ENCODE data around the gene UGGT1.

UGGT1 gene

DNA sequence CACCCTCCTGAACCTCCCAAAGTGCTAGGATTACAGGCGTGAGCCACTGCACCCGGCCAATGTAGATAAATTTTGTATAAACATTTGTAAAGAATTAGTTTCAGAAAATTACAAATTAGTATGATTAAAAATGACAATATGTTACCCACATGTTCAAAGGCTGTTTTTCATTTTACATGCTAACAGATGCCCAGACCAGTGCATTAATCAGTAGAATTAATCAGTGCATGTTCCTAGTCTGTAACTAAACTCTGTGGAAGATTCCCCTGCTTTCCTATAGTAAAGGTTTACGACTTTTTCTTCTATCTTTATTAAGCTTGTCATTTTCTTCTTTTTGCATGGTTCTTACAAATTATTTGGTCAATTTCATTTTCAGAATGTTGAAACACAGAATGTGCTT lies 65.8 kb downstream of the UGGT1 start:
- TF ChIP-seq, protein P1, sequence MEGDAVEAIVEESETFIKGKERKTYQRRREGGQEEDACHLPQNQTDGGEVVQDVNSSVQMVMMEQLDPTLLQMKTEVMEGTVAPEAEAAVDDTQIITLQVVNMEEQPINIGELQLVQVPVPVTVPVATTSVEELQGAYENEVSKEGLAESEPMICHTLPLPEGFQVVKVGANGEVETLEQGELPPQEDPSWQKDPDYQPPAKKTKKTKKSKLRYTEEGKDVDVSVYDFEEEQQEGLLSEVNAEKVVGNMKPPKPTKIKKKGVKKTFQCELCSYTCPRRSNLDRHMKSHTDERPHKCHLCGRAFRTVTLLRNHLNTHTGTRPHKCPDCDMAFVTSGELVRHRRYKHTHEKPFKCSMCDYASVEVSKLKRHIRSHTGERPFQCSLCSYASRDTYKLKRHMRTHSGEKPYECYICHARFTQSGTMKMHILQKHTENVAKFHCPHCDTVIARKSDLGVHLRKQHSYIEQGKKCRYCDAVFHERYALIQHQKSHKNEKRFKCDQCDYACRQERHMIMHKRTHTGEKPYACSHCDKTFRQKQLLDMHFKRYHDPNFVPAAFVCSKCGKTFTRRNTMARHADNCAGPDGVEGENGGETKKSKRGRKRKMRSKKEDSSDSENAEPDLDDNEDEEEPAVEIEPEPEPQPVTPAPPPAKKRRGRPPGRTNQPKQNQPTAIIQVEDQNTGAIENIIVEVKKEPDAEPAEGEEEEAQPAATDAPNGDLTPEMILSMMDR (IDR thresholded peaks at IDR 0.05; ENCODE audit: extremely low read depth, insufficient read depth, missing control alignments) = no peak
- DNase-seq (ENCODE audit: low spot score) = no peak
- in situ Hi-C loops (cut with MboI; ENCODE audit: low pct_unique_long_range_greater_than_20kb, low sequenced_read_pairs, unreplicated experiment) = no loop called here

DNA sequence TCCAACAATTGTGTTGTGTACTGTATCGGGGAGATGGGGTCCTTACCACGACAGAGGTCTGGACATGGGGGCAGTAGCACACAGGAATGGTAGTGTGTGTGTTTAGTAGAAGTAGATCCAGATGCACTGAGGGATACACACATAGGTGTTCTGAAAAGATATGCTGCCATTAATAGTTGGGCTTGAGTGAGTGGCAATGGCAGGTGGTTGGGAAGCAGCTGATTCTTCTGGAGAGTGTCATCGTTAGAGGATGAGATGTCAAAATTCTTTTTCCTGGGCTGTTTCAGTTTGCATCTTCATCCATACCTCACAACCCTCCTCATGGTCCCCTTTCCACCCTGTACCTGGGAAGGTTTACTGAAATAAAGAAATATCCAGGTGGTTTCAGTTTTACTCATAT lies 66.6 kb downstream of the UGGT1 start:
- DNase-seq (ENCODE audit: low spot score) = no peak
- TF ChIP-seq, protein P1 (IDR thresholded peaks at IDR 0.05; ENCODE audit: extremely low read depth, insufficient read depth, missing control alignments) = no peak
- in situ Hi-C loops (cut with MboI; ENCODE audit: low pct_unique_long_range_greater_than_20kb, low sequenced_read_pairs, unreplicated experiment) = no loop called here

DNA sequence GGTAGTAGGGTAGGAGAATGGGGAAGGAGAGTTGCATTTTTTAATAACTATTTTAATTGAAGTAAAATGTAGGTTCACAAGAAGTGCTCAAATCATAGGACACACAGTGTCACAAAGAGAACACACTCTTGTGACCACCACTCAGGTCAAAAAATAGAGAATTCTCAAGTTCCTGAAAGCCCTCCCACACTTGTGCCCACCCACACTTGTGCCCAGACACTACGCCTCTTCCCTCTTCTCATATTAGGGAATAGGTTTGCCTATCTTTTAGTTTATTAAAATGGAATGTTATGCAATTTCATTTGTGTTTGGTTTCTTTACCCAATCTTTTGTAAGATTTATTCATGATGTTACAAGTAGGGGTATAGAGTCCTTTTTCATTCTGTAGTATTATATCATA lies 67.2 kb downstream of the UGGT1 start:
- no peak for DNase-seq (ENCODE audit: low spot score)
- TF ChIP-seq, protein P1 (IDR thresholded peaks at IDR 0.05; ENCODE audit: extremely low read depth, insufficient read depth, missing control alignments) = no peak
- in situ Hi-C loops (cut with MboI; ENCODE audit: low pct_unique_long_range_greater_than_20kb, low sequenced_read_pairs, unreplicated experiment) = no loop called here

DNA sequence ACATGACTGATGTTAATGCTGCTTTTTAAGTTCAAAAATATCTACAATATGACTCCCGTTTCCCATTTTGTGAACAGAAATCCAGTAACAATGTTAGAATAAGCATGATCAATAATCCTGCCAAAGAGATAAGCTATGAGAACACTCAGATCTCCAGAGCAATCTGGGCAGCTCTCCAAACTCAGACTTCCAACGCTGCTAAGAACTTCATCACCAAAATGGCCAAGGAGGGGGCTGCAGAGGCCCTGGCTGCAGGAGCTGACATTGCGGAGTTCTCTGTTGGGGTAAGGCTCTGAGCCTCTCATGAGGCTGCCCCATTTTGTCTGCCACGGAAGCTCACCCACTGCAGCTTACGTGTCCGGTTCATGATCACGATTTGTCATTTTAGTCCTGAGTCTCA lies 68.4 kb downstream of the UGGT1 start:
- DNase-seq (ENCODE audit: low spot score) = no peak
- in situ Hi-C loops (cut with MboI; ENCODE audit: low pct_unique_long_range_greater_than_20kb, low sequenced_read_pairs, unreplicated experiment) = no loop called here
- TF ChIP-seq, protein P1 (IDR thresholded peaks at IDR 0.05; ENCODE audit: extremely low read depth, insufficient read depth, missing control alignments) = no peak

DNA sequence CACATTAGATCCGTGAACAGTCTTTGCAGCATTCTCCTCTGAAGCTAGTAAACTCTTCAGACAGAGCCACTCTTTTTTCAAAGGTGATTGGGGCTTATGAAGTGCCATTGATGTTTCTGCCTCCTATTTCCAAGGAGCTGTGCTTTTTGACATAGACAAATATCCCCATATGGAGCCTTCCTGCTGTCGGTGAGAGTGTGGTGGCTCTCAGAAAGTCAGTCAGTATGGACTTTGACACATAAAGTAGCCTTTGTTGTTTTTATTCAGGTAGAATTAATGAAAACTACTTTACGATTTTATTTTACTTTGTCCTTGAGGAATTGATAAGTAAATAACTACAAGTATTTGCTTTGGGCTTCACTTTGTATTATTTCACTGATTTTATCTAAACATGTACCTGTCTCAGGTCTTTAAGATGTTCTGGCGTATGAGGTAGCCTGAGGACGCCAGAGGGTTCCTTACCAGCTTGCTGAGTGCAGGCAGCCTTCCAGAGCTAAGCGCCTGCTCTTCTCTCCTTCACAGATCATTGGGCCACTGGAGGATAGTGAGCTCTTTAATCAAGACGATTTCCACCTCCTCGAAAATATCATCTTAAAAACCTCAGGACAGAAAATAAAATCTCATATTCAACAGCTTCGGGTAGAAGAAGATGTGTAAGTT lies 69.7 kb downstream of the UGGT1 start:
- TF ChIP-seq, protein P1 (IDR thresholded peaks at IDR 0.05; ENCODE audit: extremely low read depth, insufficient read depth, missing control alignments) = no peak
- in situ Hi-C loops (cut with MboI; ENCODE audit: low pct_unique_long_range_greater_than_20kb, low sequenced_read_pairs, unreplicated experiment) = no loop called here
- DNase-seq (ENCODE audit: low spot score) = no peak

DNA sequence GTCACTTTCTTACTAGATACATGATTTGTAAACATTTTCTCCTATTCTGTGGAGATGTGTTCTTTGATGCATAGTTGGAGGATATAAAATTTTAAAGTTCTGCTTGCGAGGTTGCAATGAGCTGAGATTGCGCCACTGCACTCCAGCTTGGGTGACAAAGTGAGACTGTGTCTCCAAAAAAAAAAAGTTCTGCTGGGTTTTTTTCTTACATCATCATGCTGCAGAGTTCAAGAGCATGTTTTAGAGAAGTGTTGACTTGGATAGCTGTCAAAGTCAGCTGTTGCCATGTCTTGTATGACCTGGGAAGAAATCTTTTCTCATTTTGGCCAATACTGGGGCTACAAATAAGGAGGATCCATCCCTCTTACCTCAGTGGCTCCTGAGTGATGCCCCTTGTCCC lies 71.3 kb downstream of the UGGT1 start:
- DNase-seq (ENCODE audit: low spot score) = no peak
- in situ Hi-C loops (cut with MboI; ENCODE audit: low pct_unique_long_range_greater_than_20kb, low sequenced_read_pairs, unreplicated experiment) = no loop called here
- TF ChIP-seq, protein P1 (IDR thresholded peaks at IDR 0.05; ENCODE audit: extremely low read depth, insufficient read depth, missing control alignments) = no peak
